Measurements from ENCODE around the gene PRKCB. TPM values are rescaled to one million over a fixed set of nuclear protein-coding genes. Genes with fewer than 3 reads are reported as not detected.
A peak's percentile ranks its signal among the peaks of the same experiment; 100 is the strongest.

PRKCB gene
- polyA plus RNA-seq, 2 of the 4 experiments (the other 2 are of a cell fraction) = 0.09 to 0.22 TPM

- H3K9me3 ChIP-seq = no peaks in the 10 kb centered on the region
- CTCF ChIA-PET = interaction anchor here (0.6 to 8.9 kb wide), 38 partner anchors 8 to 465 kb away, joined by 3 to 67 read pairs (median 3); no protein-coding TSS in a partner anchor
- peak; percentile 80 to 92; a peak in 5 of 6 replicates for ATAC-seq
- no peak overlapping the region for H3K27ac ChIP-seq
- WGBS (ENCODE audit: missing lambda C conversion rate) = 10% methylated on average over 7 of the region's 7 CpGs
- no peak overlapping the region for H3K4me2 ChIP-seq
- H3K4me3 ChIP-seq = no peak overlapping the region
- POLR2A ChIA-PET = no interaction called here
- FAIRE-seq = no peak
- H3K4me1 ChIP-seq = no peaks in the 10 kb centered on the region
- peak; percentile 45 to 65 for DNase-seq (ENCODE audit: low read depth in 1 of 2, low spot score in 1 of 2)
- no peak for TF ChIP-seq USF2 (IDR thresholded peaks at IDR 0.05)
- TF ChIP-seq RAD21 (conservative IDR thresholded peaks at IDR 0.05 in 1 of 2, IDR thresholded peaks at IDR 0.05 in 1 of 2) = peak; percentile 24 to 43; a peak in 2 of 5 replicates
- TF ChIP-seq RARB (CRISPR knock-in tag; IDR thresholded peaks at IDR 0.05) = no peak
- no peak for TF ChIP-seq POLR2A (IDR thresholded peaks at IDR 0.05; ENCODE audit: low read length)
- no peak for TF ChIP-seq FOSL2 (IDR thresholded peaks at IDR 0.05)
- TF ChIP-seq FOSL2 (CRISPR knock-in tag; IDR thresholded peaks at IDR 0.05) = no peak
- TF ChIP-seq HDAC2 (IDR thresholded peaks at IDR 0.05) = no peak
- TF ChIP-seq SMC3 (IDR thresholded peaks at IDR 0.05) = peak; percentile 56
- no peak for TF ChIP-seq FOSB (CRISPR knock-in tag; IDR thresholded peaks at IDR 0.05)
- TF ChIP-seq SREBF2 (IDR thresholded peaks at IDR 0.05) = no peak
- no peak for TF ChIP-seq FOXS1 (CRISPR knock-in tag; IDR thresholded peaks at IDR 0.05)
- TF ChIP-seq, protein P1, sequence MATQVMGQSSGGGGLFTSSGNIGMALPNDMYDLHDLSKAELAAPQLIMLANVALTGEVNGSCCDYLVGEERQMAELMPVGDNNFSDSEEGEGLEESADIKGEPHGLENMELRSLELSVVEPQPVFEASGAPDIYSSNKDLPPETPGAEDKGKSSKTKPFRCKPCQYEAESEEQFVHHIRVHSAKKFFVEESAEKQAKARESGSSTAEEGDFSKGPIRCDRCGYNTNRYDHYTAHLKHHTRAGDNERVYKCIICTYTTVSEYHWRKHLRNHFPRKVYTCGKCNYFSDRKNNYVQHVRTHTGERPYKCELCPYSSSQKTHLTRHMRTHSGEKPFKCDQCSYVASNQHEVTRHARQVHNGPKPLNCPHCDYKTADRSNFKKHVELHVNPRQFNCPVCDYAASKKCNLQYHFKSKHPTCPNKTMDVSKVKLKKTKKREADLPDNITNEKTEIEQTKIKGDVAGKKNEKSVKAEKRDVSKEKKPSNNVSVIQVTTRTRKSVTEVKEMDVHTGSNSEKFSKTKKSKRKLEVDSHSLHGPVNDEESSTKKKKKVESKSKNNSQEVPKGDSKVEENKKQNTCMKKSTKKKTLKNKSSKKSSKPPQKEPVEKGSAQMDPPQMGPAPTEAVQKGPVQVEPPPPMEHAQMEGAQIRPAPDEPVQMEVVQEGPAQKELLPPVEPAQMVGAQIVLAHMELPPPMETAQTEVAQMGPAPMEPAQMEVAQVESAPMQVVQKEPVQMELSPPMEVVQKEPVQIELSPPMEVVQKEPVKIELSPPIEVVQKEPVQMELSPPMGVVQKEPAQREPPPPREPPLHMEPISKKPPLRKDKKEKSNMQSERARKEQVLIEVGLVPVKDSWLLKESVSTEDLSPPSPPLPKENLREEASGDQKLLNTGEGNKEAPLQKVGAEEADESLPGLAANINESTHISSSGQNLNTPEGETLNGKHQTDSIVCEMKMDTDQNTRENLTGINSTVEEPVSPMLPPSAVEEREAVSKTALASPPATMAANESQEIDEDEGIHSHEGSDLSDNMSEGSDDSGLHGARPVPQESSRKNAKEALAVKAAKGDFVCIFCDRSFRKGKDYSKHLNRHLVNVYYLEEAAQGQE (IDR thresholded peaks at IDR 0.05) = no peak
- no peak for TF ChIP-seq ZNF302 (CRISPR knock-in tag; IDR thresholded peaks at IDR 0.05)
- TF ChIP-seq HOXB5 (CRISPR knock-in tag; IDR thresholded peaks at IDR 0.05) = no peak
- no peak for TF ChIP-seq HOXA7 (CRISPR knock-in tag; IDR thresholded peaks at IDR 0.05)
- TF ChIP-seq, protein P2, sequence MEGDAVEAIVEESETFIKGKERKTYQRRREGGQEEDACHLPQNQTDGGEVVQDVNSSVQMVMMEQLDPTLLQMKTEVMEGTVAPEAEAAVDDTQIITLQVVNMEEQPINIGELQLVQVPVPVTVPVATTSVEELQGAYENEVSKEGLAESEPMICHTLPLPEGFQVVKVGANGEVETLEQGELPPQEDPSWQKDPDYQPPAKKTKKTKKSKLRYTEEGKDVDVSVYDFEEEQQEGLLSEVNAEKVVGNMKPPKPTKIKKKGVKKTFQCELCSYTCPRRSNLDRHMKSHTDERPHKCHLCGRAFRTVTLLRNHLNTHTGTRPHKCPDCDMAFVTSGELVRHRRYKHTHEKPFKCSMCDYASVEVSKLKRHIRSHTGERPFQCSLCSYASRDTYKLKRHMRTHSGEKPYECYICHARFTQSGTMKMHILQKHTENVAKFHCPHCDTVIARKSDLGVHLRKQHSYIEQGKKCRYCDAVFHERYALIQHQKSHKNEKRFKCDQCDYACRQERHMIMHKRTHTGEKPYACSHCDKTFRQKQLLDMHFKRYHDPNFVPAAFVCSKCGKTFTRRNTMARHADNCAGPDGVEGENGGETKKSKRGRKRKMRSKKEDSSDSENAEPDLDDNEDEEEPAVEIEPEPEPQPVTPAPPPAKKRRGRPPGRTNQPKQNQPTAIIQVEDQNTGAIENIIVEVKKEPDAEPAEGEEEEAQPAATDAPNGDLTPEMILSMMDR (IDR thresholded peaks at IDR 0.05) = peak; percentile 61
- no peak for TF ChIP-seq TP53 (CRISPR knock-in tag; IDR thresholded peaks at IDR 0.05)
- TF ChIP-seq CHD2 (IDR thresholded peaks at IDR 0.05; ENCODE audit: low read length, partially characterized antibody) = no peak
- no peak for TF ChIP-seq EHMT2 (IDR thresholded peaks at IDR 0.05; ENCODE audit: low read depth)
- no peak for TF ChIP-seq MYC (IDR thresholded peaks at IDR 0.05; ENCODE audit: borderline replicate concordance, low read length)
- TF ChIP-seq RCOR1 (IDR thresholded peaks at IDR 0.05; ENCODE audit: low read depth, low read length) = no peak
- no peak for TF ChIP-seq PHF8 (IDR thresholded peaks at IDR 0.05; ENCODE audit: borderline replicate concordance, low read depth)
These were observed 417.4 kb downstream of the PRKCB start for GRCh38 chr16:24253192-24253591.

Data from A549 (cell line).